Omental fat pad (tissue), 4 donors: ENCODE results near the gene DLGAP5. TPM values are rescaled to one million over a fixed set of nuclear protein-coding genes. Genes with fewer than 3 reads are reported as not detected.

Experiments
- ATAC-seq: fragments of 150-250 bp; one replicate; pipeline ENCODE4 v1.9.1; 2016; ENCODE audit warnings: mild to moderate bottlenecking, moderate library complexity; ENCODE audit not compliant: low FRiP score
- DNase-seq: peaks from one replicate; pipeline ENCODE4 v3.0.0-alpha.2; 2019; ENCODE audit warnings: low spot score
- total RNA-seq, 4 donors: library from RNA; depleted of rRNA; stranded (reverse); fragments of >200 nt; gene quantifications; one replicate each; pipeline ENCODE4 v1.1.0, GENCODE V29; 2016
- TF ChIP-seq, protein P1 (sequence below), 3 donors: fragments of 450-650 bp; IDR thresholded peaks; one replicate each; pipeline ENCODE4 v1.5.1; 2016 to 2017; ENCODE audit warnings: antibody characterized with exemption in 3 of 3, mild to moderate bottlenecking in 3 of 3, moderate library complexity in 2 of 3

Gene DLGAP5
- total RNA-seq, 4 donors from 2014 or later = 0.19 to 3.1 TPM; not detected in 2

DNA sequence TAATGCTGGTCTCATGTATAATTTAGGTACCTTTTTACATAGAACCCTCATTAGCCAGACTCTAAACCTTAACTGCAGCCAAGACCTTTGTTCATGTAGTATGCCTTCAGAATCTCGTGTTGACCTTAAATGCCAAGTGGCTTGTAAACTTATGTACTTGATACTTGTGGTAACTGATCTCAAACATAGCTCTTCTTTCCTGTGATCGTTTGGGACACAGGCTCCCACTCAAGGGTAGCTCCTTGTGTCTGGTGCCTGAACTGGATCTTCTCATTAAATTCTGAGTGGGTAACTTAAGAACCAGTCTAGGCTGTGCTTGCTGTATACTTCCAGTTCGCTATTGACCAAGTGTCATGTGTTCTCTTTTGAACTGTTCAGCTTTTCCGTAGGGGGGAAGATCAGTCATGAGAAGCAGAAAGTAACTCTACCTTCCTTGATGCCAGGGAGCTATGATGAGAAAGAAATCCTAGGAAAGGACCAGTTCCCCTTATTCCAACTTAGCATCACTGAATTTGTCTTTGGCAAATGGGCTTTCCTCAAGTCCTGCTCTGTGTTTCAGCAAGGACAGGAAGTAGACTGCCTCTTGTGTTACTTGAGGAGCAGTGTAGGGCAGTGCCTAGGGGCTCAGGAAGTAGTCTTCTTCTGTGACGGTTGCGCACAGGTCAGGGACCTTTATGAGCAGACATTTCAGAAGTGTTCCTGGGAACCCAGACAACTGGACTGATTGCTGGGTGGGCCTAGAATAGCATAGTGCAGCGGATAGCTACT is 59.8 kb downstream of the DLGAP5 start:
- DNase-seq (no peak), ATAC-seq (no peak)
- TF ChIP-seq, protein P1, sequence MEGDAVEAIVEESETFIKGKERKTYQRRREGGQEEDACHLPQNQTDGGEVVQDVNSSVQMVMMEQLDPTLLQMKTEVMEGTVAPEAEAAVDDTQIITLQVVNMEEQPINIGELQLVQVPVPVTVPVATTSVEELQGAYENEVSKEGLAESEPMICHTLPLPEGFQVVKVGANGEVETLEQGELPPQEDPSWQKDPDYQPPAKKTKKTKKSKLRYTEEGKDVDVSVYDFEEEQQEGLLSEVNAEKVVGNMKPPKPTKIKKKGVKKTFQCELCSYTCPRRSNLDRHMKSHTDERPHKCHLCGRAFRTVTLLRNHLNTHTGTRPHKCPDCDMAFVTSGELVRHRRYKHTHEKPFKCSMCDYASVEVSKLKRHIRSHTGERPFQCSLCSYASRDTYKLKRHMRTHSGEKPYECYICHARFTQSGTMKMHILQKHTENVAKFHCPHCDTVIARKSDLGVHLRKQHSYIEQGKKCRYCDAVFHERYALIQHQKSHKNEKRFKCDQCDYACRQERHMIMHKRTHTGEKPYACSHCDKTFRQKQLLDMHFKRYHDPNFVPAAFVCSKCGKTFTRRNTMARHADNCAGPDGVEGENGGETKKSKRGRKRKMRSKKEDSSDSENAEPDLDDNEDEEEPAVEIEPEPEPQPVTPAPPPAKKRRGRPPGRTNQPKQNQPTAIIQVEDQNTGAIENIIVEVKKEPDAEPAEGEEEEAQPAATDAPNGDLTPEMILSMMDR (IDR thresholded peaks at IDR 0.05) = no peak

DNA sequence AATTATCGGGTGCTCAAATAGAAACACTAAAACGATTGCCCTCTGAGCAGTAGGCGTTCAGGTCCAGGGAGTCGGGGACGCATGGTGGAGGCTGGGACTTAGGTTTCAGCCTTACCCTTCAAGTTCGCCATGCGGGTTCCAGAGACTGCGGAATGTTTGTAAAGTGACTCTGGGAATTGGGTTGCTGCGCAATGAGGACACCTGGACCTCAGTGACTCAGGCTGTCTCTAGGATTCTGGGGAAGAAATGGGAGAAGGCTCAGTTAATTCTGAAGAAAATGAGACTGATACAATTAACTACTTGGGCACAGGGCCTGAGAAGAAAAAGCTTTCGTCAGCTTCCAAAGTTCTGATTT is 61.2 kb downstream of the DLGAP5 start:
- DNase-seq (no peak), ATAC-seq (no peak)
- TF ChIP-seq, protein P1 (IDR thresholded peaks at IDR 0.05) = no peak

DNA sequence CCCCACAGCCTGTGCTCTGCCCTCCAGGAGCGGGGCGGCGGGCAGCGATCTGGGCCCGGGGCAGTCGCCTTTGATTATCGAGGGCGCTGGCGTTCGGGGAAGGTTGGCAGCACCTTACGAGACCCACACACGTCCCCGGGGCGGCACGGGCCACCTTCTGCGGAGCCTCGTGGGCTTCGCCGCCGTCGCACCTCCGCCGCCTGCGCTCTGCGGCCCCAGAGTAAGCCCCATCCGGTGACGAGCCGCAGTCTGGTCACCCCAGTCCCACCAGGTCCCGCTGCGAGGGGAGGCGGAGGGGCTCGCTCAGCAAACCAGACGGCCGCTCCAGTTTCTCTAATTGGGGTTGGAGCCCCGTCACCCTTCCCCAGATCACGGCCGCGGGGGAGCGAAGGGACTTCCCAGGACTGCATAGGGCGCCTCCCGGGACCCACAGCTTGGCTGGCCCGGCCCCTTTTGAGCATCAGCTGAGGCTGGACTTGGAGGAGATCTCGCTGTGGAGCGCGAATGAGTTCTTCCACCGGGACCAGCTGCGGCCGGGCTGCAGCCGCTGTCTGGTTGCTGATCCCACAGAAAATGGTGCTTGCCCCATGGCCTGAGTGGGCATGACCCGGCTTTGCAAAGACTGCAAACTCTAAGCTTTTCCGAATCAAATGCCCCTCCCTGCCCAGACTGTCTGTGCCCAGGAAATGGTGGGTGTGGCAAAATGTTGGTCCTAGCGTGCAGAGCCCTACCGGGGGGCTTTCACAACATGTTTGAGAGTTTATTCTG is 61.8 kb downstream of the DLGAP5 start:
- ATAC-seq = peak; percentile 65
- TF ChIP-seq, protein P1 (IDR thresholded peaks at IDR 0.05) = no peak
- peak; percentile 67 for DNase-seq

DNA sequence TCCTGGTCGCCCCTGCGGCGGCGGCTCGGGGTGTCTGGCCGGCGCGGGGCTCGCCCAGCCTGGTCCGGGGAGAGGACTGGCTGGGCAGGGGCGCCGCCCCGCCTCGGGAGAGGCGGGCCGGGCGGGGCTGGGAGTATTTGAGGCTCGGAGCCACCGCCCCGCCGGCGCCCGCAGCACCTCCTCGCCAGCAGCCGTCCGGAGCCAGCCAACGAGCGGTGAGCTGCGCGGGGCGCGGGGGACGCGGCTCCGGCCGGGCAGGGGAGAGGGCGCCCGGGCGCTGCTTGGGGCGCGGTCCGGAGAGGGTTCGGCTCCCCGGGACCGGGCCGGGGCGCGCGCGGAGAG is 62.3 kb downstream of the DLGAP5 start, which contains the start of gene LGALS3:
TSS of gene LGALS3 (plus strand) at position 167 of the 342 bp plus-strand sequence. CDS start 8,122 bp downstream, outside the sequence.
- DNase-seq (peak; percentile 50), ATAC-seq (peak; percentile 78)
- TF ChIP-seq, protein P1 (IDR thresholded peaks at IDR 0.05) = no peak

DNA sequence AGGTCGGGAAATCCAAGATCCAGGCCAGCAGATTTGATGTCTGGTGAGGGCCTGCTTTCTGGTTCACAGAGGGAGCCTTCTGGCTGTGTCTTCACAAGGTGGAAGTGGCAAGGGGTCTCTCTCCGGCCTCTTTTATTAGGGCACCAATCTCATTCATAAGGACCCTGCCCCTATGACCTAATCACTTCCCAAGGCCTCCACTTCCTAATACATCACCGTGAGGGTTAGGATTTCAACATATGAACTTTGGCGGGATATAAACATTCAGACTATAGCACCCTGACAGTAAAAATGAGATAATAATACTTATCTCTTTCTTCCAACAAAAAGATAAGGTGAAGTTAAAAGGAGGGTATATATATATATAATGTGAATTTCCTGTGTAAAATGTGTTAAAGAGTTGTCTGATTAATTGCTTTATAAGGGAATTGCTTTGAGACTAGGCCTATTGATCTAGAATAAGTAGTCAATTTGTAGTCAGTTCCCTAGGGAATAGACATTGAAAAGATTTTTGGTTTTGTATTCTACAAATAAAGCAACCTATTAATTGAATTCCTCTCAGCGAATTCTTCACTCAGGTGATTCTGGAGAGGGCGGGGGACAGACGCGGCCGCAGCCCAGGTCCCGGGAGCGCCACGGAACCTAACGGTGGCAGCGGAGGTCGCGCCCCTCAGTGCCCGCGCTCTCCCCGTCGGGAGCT is 62.8 kb downstream of the DLGAP5 start:
- TF ChIP-seq, protein P1 (IDR thresholded peaks at IDR 0.05) = no peak
- DNase-seq = no peak
- no peak for ATAC-seq

DNA sequence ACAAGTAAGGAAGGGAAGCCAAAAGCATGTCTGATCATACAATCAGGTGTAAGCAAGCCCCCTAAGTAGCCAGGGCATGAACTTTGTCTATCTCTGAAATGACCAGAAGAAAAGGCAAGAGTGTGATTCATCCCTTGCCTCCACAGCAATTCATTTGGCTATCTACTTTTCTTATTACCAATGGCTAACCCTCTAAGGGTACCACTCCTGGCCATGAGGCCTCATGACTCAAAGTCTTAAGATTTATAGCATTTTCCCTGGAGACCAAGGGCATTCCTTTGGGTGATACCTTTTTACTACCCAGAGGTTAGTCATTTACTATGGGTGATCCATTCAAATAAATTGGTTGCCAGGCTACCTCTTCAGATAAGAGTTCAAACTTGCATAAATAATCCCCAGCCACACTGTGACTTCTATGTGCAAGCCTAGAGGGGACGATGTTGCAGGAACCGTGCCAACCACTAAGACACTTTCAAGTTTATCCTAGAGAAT is 63.9 kb downstream of the DLGAP5 start:
- DNase-seq (no peak), ATAC-seq (peak; percentile 24)
- TF ChIP-seq, protein P1 (IDR thresholded peaks at IDR 0.05) = no peak
